ENCODE results near the gene NINL.

Gene NINL

DNA sequence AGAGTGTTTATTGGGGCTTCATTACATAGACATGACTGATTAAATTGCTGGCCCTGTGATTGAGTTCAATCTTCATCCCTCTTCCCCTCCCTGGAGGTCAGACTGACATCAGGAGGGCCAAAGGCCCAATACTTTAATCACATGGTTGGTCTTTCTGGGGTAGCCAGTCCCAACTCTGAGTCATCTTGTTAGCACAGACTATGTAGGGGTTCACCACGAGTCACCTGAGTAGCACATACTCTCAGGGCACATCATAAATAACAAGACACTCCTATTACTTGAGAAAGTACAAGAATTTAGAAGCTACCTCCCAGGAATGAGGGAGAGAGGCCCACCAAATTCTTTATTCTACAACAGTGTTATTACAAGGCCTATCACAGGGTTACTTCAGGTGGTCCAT is 166.6 kb downstream of the NINL start:
- DNase-seq (ENCODE audit: low read depth in 2 of 2), result no peak

DNA sequence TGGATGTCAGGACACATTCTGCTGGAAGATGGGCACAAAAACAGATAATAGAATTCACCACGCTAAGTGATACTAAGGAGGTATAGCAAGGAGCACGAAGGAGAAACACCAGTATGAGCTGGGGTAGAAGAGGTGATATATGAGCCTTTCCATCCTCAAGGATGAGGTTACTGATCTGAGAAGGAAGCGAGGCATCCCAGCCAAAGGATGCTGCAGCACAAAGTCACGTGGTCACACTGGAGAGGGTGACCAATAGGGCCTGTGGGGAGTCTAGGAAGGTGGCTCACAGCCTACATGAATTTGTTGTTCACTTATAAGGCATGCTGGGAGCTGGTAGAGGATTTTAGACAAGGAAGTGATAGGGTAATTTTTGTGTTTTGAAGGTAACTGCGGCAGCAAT is 176.4 kb downstream of the NINL start:
- no peak for DNase-seq (ENCODE audit: low read depth in 2 of 2)

DNA sequence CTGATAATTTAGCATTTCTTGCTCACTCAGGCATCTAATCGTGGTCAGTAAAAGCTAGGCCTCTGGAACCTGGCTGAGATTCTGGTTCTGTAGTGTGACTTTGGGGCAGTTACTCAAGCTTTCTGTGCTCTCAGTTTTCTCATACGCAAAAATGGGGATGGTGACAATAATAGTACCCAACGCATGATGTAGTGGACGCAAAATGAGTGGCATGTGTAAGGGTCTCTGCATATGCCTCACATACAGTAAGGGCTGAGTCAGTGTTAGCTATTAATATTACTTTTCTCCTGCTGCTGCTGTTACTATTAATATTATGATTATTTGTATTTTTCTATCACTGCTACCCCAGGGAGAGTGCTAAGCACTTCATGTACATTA is 177.2 kb downstream of the NINL start:
- DNase-seq (ENCODE audit: low read depth in 2 of 2), result no peak

DNA sequence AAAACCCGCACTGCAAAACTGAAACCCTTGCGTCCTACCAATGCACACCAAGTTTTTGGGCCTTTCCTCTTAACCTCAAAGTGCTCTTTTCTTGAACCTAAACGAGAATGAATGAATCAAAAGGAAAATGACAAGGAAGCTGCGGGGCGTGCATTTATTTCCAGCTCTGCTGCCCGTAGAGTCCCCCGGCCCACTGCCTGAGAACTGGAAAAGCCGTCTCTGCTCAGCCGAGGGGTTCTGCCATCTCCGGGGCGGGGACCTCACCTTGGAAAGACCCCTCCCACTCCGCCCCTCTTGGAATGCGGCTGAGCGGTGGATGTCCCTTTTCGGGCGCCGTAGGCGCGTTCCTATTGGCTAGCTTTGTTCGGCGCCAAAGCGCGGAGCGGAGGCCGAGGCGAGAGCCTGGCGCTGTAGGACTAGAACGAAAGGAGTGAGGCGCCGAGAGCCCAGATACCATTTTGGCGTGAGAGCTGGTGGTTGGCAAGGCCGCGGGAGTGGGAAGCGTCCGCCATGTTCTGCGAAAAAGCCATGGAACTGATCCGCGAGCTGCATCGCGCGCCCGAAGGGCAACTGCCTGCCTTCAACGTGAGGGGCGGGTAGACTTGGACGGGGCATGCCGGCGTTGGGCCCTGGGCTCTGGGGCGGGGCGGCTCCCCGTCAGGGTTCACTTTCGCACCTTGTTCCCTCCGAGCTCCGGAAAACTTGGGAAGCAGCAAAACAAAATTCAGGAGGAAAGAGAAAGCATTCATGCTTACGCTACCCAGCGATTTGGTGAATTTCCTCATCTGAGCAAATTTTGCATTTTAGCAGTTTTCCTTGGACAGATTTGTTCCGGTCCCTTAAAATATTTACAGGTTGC is 177.8 kb downstream of the NINL start, which contains the start of gene GINS1:
Gene GINS1 (plus strand): TSS at position 363 of the 859 bp plus-strand sequence. CDS start 148 bp downstream, at position 511.
- peak; percentile 50 to 62 for DNase-seq (ENCODE audit: low read depth in 2 of 2)
